ENCODE data around the gene SLIT3. TPM values are rescaled to one million over a fixed set of nuclear protein-coding genes. Genes with fewer than 3 reads are reported as not detected.

The SLIT3 gene
- total RNA-seq, 1 experiment from 2014 or later = 0.92 TPM

GRCh38 chr5:168943091-168943884 lies 357.7 kb downstream of the SLIT3 start:
- no CpG with 5 or more reads among the region's 2 CpGs for WGBS (ENCODE audit: extremely low coverage, insufficient read length, low lambda C conversion rate)
- no peak overlapping the region for H3K4me2 ChIP-seq (ENCODE audit: insufficient read depth, insufficient read length, low read length)
- no peaks in the 10 kb centered on the region for H3K79me2 ChIP-seq (ENCODE audit: insufficient read depth, low read length)
- H3K4me3 Mint-ChIP-seq = no peak overlapping the region
- H3K23ac ChIP-seq (ENCODE audit: insufficient read length, low read depth, low read length) = no peak overlapping the region
- H3K36me3 Mint-ChIP-seq (ENCODE audit: insufficient read depth in 1 of 3, low read depth in 3 of 3) = no peaks in the 10 kb centered on the region
- H3K18ac ChIP-seq (ENCODE audit: insufficient read length, low read depth, low read length) = no peak overlapping the region
- H3K4ac ChIP-seq (ENCODE audit: low read depth, low read length) = no peak overlapping the region
- H4K91ac ChIP-seq (ENCODE audit: insufficient read length, low read depth, low read length) = no peak overlapping the region
- H4K5ac ChIP-seq (ENCODE audit: insufficient read length, low read depth, low read length) = no peak overlapping the region
- H3K9ac ChIP-seq (ENCODE audit: extremely low read depth, insufficient read length, low read length) = no peak overlapping the region
- no peak overlapping the region for H2AK5ac ChIP-seq (ENCODE audit: insufficient read length, low read length)
- no peak overlapping the region for H2BK20ac ChIP-seq (ENCODE audit: low read depth, low read length, poor library complexity, severe bottlenecking)
- H3K4me1 Mint-ChIP-seq = peaks cover 12 to 29% of the 10 kb centered on the region in 2 experiments
- no peak overlapping the region for H3T11ph ChIP-seq (ENCODE audit: low read length)
- H2BK12ac ChIP-seq (ENCODE audit: insufficient read length, low read depth, low read length) = no peak overlapping the region
- no peak overlapping the region for H2AFZ ChIP-seq (ENCODE audit: low read length)
- no peaks in the 10 kb centered on the region for H4K20me1 ChIP-seq (ENCODE audit: control insufficient read depth, insufficient read depth, insufficient read length)
- H3K27me3 Mint-ChIP-seq (ENCODE audit: low read depth) = no peaks in the 10 kb centered on the region; the same call in none of the 2 replicates
- no peak overlapping the region for H3K27ac ChIP-seq (ENCODE audit: insufficient read length, low read depth, low read length)
- no peak overlapping the region for H3K56ac ChIP-seq (ENCODE audit: insufficient read length, low read depth, low read length)
- DNase-seq = no peak
- H2BK15ac ChIP-seq (ENCODE audit: low read depth, low read length) = no peak overlapping the region
- no peaks in the 10 kb centered on the region for H3K9me3 ChIP-seq (ENCODE audit: control insufficient read depth, low read depth, low read length)
- no peak overlapping the region for H2BK5ac ChIP-seq (ENCODE audit: insufficient read length, low read length)
- no peak overlapping the region for H3K27ac Mint-ChIP-seq
- H3K27me3 ChIP-seq (ENCODE audit: insufficient read depth, low read length) = no peaks in the 10 kb centered on the region
- H2BK120ac ChIP-seq (ENCODE audit: low read depth, low read length, poor library complexity, severe bottlenecking) = no peak overlapping the region
- no peak overlapping the region for H4K8ac ChIP-seq (replicated peaks; ENCODE audit: insufficient read length, low read depth, low read length)
- no peaks in the 10 kb centered on the region for H3K79me1 ChIP-seq (ENCODE audit: insufficient read depth, low read depth, low read length, poor library complexity, severe bottlenecking)
- no peaks in the 10 kb centered on the region for H3K23me2 ChIP-seq (ENCODE audit: insufficient read length, low read depth, low read length, poor library complexity, severe bottlenecking)
- H3K9me3 Mint-ChIP-seq = no peaks in the 10 kb centered on the region
- no peak for TF ChIP-seq CTCF (conservative IDR thresholded peaks at IDR 0.05)
- H3K4me1 ChIP-seq (ENCODE audit: insufficient read depth, low read length) = no peaks in the 10 kb centered on the region
- H3K14ac ChIP-seq (ENCODE audit: insufficient read depth, low read length) = no peak overlapping the region
